ENCODE results near the gene TMEM165. TPM values are rescaled to one million over a fixed set of nuclear protein-coding genes. Genes with fewer than 3 reads are reported as not detected.

Gene TMEM165
- total RNA-seq, 2 experiments from 2014 or later = 50.4 to 56.8 TPM

GRCh38 chr4:55410431-55410830 lies 14.7 kb downstream of the TMEM165 start:
- Mint-ChIP-seq H3K4me1 (ENCODE audit: low read depth) (peaks cover 28% of the 10 kb centered on the region), H3K4me3 (no peak overlapping the region), H3K36me3 (peaks cover 25% of the 10 kb centered on the region), H3K27me3 (no peaks in the 10 kb centered on the region), H3K9me3 (no peaks in the 10 kb centered on the region), H3K27ac (no peak overlapping the region)
- CTCF ChIA-PET = interaction anchor here (1.0 kb wide), 1 partner anchor 65 kb away, joined by 3 read pairs; the partner anchor contains the start of gene SRD5A3
- POLR2A ChIA-PET = interaction anchor here (1.2 kb wide), 1 partner anchor 15 kb away, joined by 4 read pairs; the partner anchor contains the start of gene TMEM165
- intact Hi-C loops (cut with micrococcal nuclease) = no loop called here
- DNase-seq = no peak

- no peaks in the 10 kb centered on the region for H3K27me3 Mint-ChIP-seq
- H3K36me3 Mint-ChIP-seq = peaks cover 18% of the 10 kb centered on the region
- DNase-seq = no peak
- H3K4me3 Mint-ChIP-seq = no peak overlapping the region
- intact Hi-C loops (cut with micrococcal nuclease) = no loop called here
- peaks cover 18% of the 10 kb centered on the region for H3K4me1 Mint-ChIP-seq (ENCODE audit: low read depth)
- ChIA-PET POLR2A (no interaction called here), CTCF (no interaction called here)
- no peaks in the 10 kb centered on the region for H3K9me3 Mint-ChIP-seq
- no peak overlapping the region for H3K27ac Mint-ChIP-seq
Measured at GRCh38 chr4:55411621-55412020, 15.9 kb downstream of the TMEM165 start.

DNA sequence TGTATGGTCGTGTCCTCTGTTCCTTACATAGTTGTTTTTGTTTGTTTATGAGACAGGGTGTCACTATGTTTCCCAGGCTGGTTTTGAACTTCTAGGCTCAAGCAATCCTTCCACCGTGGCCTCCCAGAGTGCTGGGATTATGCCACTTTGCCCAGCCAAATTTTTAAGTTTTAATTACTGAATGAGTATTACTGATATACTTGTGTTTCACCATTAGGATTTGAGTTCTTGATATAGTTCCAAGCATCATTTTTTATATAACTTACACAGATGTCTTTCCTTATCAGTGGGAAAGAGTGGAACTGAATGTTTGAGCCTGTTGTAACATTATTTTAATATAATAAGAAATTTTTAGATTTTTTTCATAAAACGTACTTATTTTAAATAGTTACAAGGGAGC lies 20.4 kb downstream of the TMEM165 start:
- no peak for DNase-seq
- H3K36me3 Mint-ChIP-seq = peaks cover 33% of the 10 kb centered on the region
- H3K9me3 Mint-ChIP-seq = no peaks in the 10 kb centered on the region
- no peak overlapping the region for H3K4me3 Mint-ChIP-seq
- H3K4me1 Mint-ChIP-seq (ENCODE audit: low read depth) = peaks cover 2% of the 10 kb centered on the region
- CTCF ChIA-PET = no interaction called here
- POLR2A ChIA-PET = no interaction called here
- intact Hi-C loops (cut with micrococcal nuclease) = no loop called here
- H3K27ac Mint-ChIP-seq = no peak overlapping the region
- no peaks in the 10 kb centered on the region for H3K27me3 Mint-ChIP-seq

DNA sequence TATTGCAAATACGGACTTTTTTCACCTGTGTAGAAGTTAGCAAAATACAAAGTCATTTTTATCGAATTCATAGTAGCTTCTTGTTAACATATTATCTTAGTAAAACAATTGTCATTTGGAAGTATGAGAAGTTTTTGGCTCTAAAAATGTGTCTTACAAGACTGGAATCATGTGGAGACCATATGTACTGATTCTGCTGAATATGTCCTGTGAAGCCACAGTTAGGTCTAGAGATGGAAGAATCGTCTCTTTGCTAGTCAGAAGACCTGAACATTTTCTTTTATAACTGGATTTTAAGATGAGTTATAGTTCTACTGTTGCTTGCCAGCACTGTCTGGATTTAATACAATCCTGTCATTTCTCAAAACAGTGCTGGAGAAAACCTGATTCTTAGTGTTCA lies 29.0 kb downstream of the TMEM165 start:
- no peak overlapping the region for H3K27ac Mint-ChIP-seq
- no peaks in the 10 kb centered on the region for H3K27me3 Mint-ChIP-seq
- POLR2A ChIA-PET = no interaction called here
- CTCF ChIA-PET = no interaction called here
- no peak for DNase-seq
- intact Hi-C loops (cut with micrococcal nuclease) = no loop called here
- H3K9me3 Mint-ChIP-seq = no peaks in the 10 kb centered on the region
- H3K4me3 Mint-ChIP-seq = no peak overlapping the region
- peaks cover 51% of the 10 kb centered on the region for H3K36me3 Mint-ChIP-seq
- no peaks in the 10 kb centered on the region for H3K4me1 Mint-ChIP-seq (ENCODE audit: low read depth)

DNA sequence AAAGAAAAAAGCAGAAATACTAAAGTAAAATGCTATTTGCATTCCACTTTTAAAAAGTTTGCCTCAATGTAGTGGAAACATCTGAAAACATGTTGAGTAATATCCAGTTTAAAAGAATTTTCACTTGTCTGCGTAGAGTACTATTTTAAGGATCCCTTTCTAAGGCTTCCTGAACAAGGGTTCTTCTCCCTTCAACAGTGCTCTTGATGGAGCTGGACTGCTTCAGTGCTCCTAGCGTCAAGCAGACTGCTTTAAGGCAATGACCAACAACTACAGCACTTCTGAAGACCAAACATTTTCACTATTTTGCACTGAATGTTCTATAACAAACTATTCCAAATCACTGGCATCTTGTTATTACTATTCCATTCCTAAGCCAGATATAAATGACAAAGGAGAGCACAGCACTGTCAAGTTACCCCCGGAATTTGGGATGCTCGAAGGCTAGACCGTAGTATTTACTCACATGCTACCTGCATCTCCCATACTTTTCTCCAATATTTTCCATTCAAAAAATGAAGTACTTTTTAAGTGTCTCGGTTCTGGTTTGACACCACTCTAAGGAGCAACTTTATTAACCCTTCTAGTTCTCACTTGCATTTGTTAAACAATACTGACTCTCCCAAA lies 36.1 kb downstream of the TMEM165 start:
- Mint-ChIP-seq H3K4me1 (ENCODE audit: low read depth) (peaks cover 15% of the 10 kb centered on the region), H3K27ac (no peak overlapping the region), H3K36me3 (peaks cover 38% of the 10 kb centered on the region), H3K9me3 (no peaks in the 10 kb centered on the region), H3K4me3 (no peak overlapping the region), H3K27me3 (no peaks in the 10 kb centered on the region)
- POLR2A ChIA-PET = no interaction called here
- CTCF ChIA-PET = interaction anchor here (1.1 kb wide), 1 partner anchor 114 kb away, joined by 4 read pairs; no protein-coding TSS in a partner anchor
- DNase-seq = no peak
- intact Hi-C loops (cut with micrococcal nuclease) = no loop called here

DNA sequence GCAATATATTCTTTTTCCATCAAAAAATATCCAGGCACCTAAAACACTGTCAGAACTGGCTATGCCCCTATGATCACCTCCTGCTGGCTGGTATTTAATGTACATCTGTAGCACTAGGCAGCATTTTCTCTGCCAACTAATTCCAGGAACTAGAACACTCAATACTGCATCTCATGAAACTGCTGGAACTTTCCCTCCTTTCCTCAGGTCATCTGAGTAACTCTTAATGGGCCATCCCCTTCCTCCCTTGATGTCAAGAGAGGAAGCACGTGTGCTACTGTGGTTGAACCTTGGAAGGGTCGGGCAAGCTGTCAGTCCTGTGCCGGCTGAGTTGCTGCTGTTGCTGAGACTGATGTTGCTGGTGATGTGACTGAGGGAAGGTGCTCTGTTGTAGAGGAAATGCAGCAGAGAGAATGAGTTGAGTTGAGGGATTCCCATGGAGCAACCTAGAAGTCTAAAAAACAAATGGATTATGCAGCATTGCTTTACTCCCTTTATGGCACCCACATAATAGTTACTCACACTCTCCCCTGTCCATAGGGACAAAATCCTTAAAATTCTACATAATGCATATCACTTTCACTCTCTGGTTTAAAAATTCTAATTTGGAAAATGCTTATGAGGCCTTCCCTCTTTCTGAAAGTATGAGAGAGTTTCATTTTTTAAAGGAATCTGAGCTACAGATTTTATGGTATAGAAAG lies 39.5 kb downstream of the TMEM165 start:
- H3K4me1 Mint-ChIP-seq (ENCODE audit: low read depth) = peaks cover 15% of the 10 kb centered on the region
- peak overlapping the region; percentile 35 for H3K27ac Mint-ChIP-seq
- peak; percentile 63 for DNase-seq
- ChIA-PET CTCF (interaction anchor here (1.0 to 1.5 kb wide), 5 partner anchors 11 to 201 kb away, joined by 3 to 4 read pairs (median 3); partner anchors contain the start of gene NMU), POLR2A (no interaction called here)
- intact Hi-C loops (cut with micrococcal nuclease) = loop anchor here (1.0 to 2.0 kb wide), 4 partner anchors 40 to 115 kb away; partner anchors contain the start of genes CLOCK, SRD5A3 and TMEM165
- no peaks in the 10 kb centered on the region for H3K9me3 Mint-ChIP-seq
- no peaks in the 10 kb centered on the region for H3K27me3 Mint-ChIP-seq
- H3K4me3 Mint-ChIP-seq = no peak overlapping the region
- peaks cover 46% of the 10 kb centered on the region for H3K36me3 Mint-ChIP-seq

- POLR2A ChIA-PET = no interaction called here
- intact Hi-C loops (cut with micrococcal nuclease) = no loop called here
Measured at GRCh38 chr4:55437356-55437796, 41.6 kb downstream of the TMEM165 start.

GRCh38 chr4:55437823-55438222 lies 42.1 kb downstream of the TMEM165 start:
- H3K9me3 Mint-ChIP-seq = no peaks in the 10 kb centered on the region
- ChIA-PET POLR2A (no interaction called here), CTCF (interaction anchor here (1.1 kb wide), 1 partner anchor 29 kb away, joined by 3 read pairs; no protein-coding TSS in a partner anchor)
- DNase-seq = no peak
- intact Hi-C loops (cut with micrococcal nuclease) = no loop called here
- no peaks in the 10 kb centered on the region for H3K27me3 Mint-ChIP-seq
- H3K4me1 Mint-ChIP-seq (ENCODE audit: low read depth) = peaks cover 15% of the 10 kb centered on the region
- H3K36me3 Mint-ChIP-seq = peaks cover 38% of the 10 kb centered on the region
- H3K27ac Mint-ChIP-seq = no peak overlapping the region
- H3K4me3 Mint-ChIP-seq = no peak overlapping the region

More at GRCh38 chr4:55437356-55437796, 41.6 kb downstream of the TMEM165 start:
- DNase-seq = no peak
- Mint-ChIP-seq H3K27ac (no peak overlapping the region), H3K4me1 (ENCODE audit: low read depth) (peaks cover 15% of the 10 kb centered on the region), H3K9me3 (no peaks in the 10 kb centered on the region), H3K27me3 (no peaks in the 10 kb centered on the region), H3K4me3 (no peak overlapping the region), H3K36me3 (peaks cover 37% of the 10 kb centered on the region)
- CTCF ChIA-PET = interaction anchor here (1.1 kb wide), 1 partner anchor 29 kb away, joined by 3 read pairs; no protein-coding TSS in a partner anchor

DNA sequence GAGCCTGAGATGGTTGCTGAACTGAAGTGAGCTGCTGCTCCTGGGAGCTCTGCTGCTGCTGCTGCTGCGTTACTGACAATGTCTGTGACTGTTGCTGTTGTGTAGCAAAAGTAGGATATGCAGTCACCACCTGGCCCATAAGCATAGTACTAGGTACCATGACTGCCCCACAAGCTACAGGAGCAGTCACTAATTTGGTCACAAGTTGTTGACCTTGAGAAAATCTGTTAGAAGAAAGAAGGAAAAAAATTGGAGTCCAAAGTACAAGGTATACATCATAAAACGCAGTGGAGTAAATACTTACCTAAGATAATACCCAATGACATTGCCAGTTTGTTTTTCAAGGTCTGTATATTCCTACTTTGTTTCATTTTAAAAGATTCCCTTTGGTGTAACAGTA lies 42.6 kb downstream of the TMEM165 start:
- Mint-ChIP-seq H3K27me3 (no peaks in the 10 kb centered on the region), H3K4me3 (no peak overlapping the region), H3K36me3 (peaks cover 34% of the 10 kb centered on the region), H3K4me1 (ENCODE audit: low read depth) (peaks cover 15% of the 10 kb centered on the region), H3K27ac (no peak overlapping the region), H3K9me3 (no peaks in the 10 kb centered on the region)
- no peak for DNase-seq
- ChIA-PET POLR2A (no interaction called here), CTCF (no interaction called here)
- intact Hi-C loops (cut with micrococcal nuclease) = no loop called here

- CTCF ChIA-PET = no interaction called here
- Mint-ChIP-seq H3K4me1 (ENCODE audit: low read depth) (peaks cover 15% of the 10 kb centered on the region), H3K9me3 (no peaks in the 10 kb centered on the region), H3K27me3 (no peaks in the 10 kb centered on the region), H3K27ac (no peak overlapping the region), H3K4me3 (no peak overlapping the region), H3K36me3 (peaks cover 36% of the 10 kb centered on the region)
- POLR2A ChIA-PET = no interaction called here
- intact Hi-C loops (cut with micrococcal nuclease) = no loop called here
- no peak for DNase-seq
Measured at GRCh38 chr4:55439023-55439422, 43.3 kb downstream of the TMEM165 start.

- H3K9me3 Mint-ChIP-seq = no peaks in the 10 kb centered on the region
- H3K4me1 Mint-ChIP-seq (ENCODE audit: low read depth) = no peaks in the 10 kb centered on the region
- H3K27me3 Mint-ChIP-seq = no peaks in the 10 kb centered on the region
- DNase-seq = no peak
- CTCF ChIA-PET = no interaction called here
- H3K27ac Mint-ChIP-seq = no peak overlapping the region
- POLR2A ChIA-PET = no interaction called here
- intact Hi-C loops (cut with micrococcal nuclease) = no loop called here
- H3K4me3 Mint-ChIP-seq = no peak overlapping the region
- peaks cover 29% of the 10 kb centered on the region for H3K36me3 Mint-ChIP-seq
Measured at GRCh38 chr4:55440786-55441185, 45.0 kb downstream of the TMEM165 start.

- DNase-seq = no peak
- no peak overlapping the region for H3K27ac Mint-ChIP-seq
- H3K36me3 Mint-ChIP-seq = peaks cover 25% of the 10 kb centered on the region
- H3K9me3 Mint-ChIP-seq = no peaks in the 10 kb centered on the region
- ChIA-PET POLR2A (interaction anchor here (1.0 kb wide), 1 partner anchor 10 kb away, joined by 3 read pairs; no protein-coding TSS in a partner anchor), CTCF (no interaction called here)
- H3K4me3 Mint-ChIP-seq = no peak overlapping the region
- intact Hi-C loops (cut with micrococcal nuclease) = no loop called here
- H3K27me3 Mint-ChIP-seq = no peaks in the 10 kb centered on the region
- peaks cover 2% of the 10 kb centered on the region for H3K4me1 Mint-ChIP-seq (ENCODE audit: low read depth)
Measured at GRCh38 chr4:55442541-55442940, 46.8 kb downstream of the TMEM165 start.
